Measurements from ENCODE around the gene MTHFSD. TPM values are rescaled to one million over a fixed set of nuclear protein-coding genes. Genes with fewer than 3 reads are reported as not detected.

The MTHFSD gene
- total RNA-seq = 10 to 100 TPM in 3 of 4 donors, 1 to 10 TPM in 1; 9.0 to 23.2 (median 16.1) TPM

- no peak for TF ChIP-seq CTCF (IDR thresholded peaks at IDR 0.05; ENCODE audit: low read depth)
Measured at GRCh38 chr16:86554917-86555703, at the start of gene MTHFSD. Gene MTHFSD, minus strand, starts transcription at chr16:86555235. Its CDS starts 51 bp downstream, at chr16:86555184.

- TF ChIP-seq CTCF (IDR thresholded peaks at IDR 0.05; ENCODE audit: low read depth) = no peak
Measured at GRCh38 chr16:86604436-86605193, 49.6 kb upstream of the MTHFSD start.

GRCh38 chr16:86602521-86602920 is 47.5 kb upstream of the MTHFSD start:
- no peak for TF ChIP-seq CTCF (IDR thresholded peaks at IDR 0.05; ENCODE audit: low read depth)

- TF ChIP-seq CTCF (IDR thresholded peaks at IDR 0.05; ENCODE audit: low read depth) = no peak
Measured at GRCh38 chr16:86601356-86601755, 46.3 kb upstream of the MTHFSD start.

GRCh38 chr16:86598607-86599565 is 43.9 kb upstream of the MTHFSD start:
- no peak for TF ChIP-seq CTCF (IDR thresholded peaks at IDR 0.05; ENCODE audit: low read depth)

GRCh38 chr16:86597880-86598606 is 43.0 kb upstream of the MTHFSD start:
- TF ChIP-seq CTCF (IDR thresholded peaks at IDR 0.05; ENCODE audit: low read depth) = no peak

All from subcutaneous adipose tissue (tissue), 4 donors.